Liver (tissue), 9 donors: ENCODE measurements around the gene WBP1. TPM values are rescaled to one million over a fixed set of nuclear protein-coding genes. Genes with fewer than 3 reads are reported as not detected.

ENCODE experiments used
- DNase-seq: peaks from one replicate; pipeline ENCODE4 v3.0.0-alpha.2; 2017; ENCODE audit warnings: low spot score
- H3K27ac ChIP-seq, 2 donors: one replicate each; pipeline ENCODE4 v1.7.0; 2013; ENCODE audit warnings: inconsistent platforms in 2 of 2, low read length in 2 of 2, control low read depth in 1 of 2, low read depth in 1 of 2, mild to moderate bottlenecking in 1 of 2
- H3K27me3 ChIP-seq, 4 donors: one replicate each; pipeline versions ENCODE4 v1.6.1 to v1.7.0; 2013; ENCODE audit warnings: low read length in 3 of 4, inconsistent platforms in 1 of 4, mild to moderate bottlenecking in 1 of 4, moderate library complexity in 1 of 4; ENCODE audit not compliant: control insufficient read depth in 4 of 4, insufficient read depth in 4 of 4
- H3K36me3 ChIP-seq, 4 donors: one replicate each; pipeline versions ENCODE4 v1.6.1 to v1.7.0; 2013; ENCODE audit warnings: low read length in 3 of 4, mild to moderate bottlenecking in 3 of 4, low read depth in 1 of 4, moderate library complexity in 1 of 4; ENCODE audit not compliant: control insufficient read depth in 4 of 4, insufficient read depth in 3 of 4
- H3K4me1 ChIP-seq, 4 donors: one replicate each; pipeline versions ENCODE4 v1.6.1 to v1.7.0; 2013; ENCODE audit warnings: low read length in 3 of 4, mild to moderate bottlenecking in 3 of 4, moderate library complexity in 1 of 4; ENCODE audit not compliant: control insufficient read depth in 4 of 4, insufficient read depth in 4 of 4
- H3K4me3 ChIP-seq, 3 donors: one replicate each; pipeline versions ENCODE4 v1.6.1 to v1.7.0; 2013; ENCODE audit warnings: low read length in 3 of 3, control low read depth in 1 of 3, low read depth in 1 of 3, mild to moderate bottlenecking in 1 of 3
- H3K9ac ChIP-seq, 2 donors: one replicate each; pipeline ENCODE4 v1.7.0; 2013; ENCODE audit warnings: low read length in 2 of 2, mild to moderate bottlenecking in 2 of 2, moderate library complexity in 2 of 2, control low read depth in 1 of 2, low read depth in 1 of 2
- H3K9me3 ChIP-seq, 4 donors: one replicate each; pipeline versions ENCODE4 v1.6.1 to v1.7.0; 2013; ENCODE audit warnings: low read length in 3 of 4; ENCODE audit not compliant: control insufficient read depth in 4 of 4
- ATF3 ChIP-seq: IDR thresholded peaks from 2 replicates; pipeline ENCODE4 v1.6.1; 2016; ENCODE audit warnings: antibody characterized with exemption
- EGR1 ChIP-seq, 2 donors: IDR thresholded peaks; 2 replicates each; pipeline ENCODE4 v1.6.1; 2016 to 2018; ENCODE audit warnings: antibody characterized with exemption in 2 of 2, low read depth in 2 of 2
- FOXA1 ChIP-seq: IDR thresholded peaks from 2 replicates; pipeline ENCODE4 v1.6.1; 2016; ENCODE audit warnings: antibody characterized with exemption
- FOXA2 ChIP-seq: IDR thresholded peaks from 2 replicates; pipeline ENCODE4 v1.6.1; 2016; ENCODE audit warnings: antibody characterized with exemption
- GABPA ChIP-seq, 2 donors: IDR thresholded peaks in 1 of 2; conservative IDR thresholded peaks in 1 of 2; 2 replicates each; pipeline ENCODE4 v1.6.1; 2016; ENCODE audit warnings: antibody characterized with exemption in 2 of 2, mild to moderate bottlenecking in 1 of 2, moderate library complexity in 1 of 2
- HNF4A ChIP-seq, 2 donors: conservative IDR thresholded peaks; 2 replicates each; pipeline ENCODE4 v1.6.1; 2016; ENCODE audit warnings: antibody characterized with exemption in 2 of 2, mild to moderate bottlenecking in 2 of 2
- HNF4G ChIP-seq: IDR thresholded peaks from 2 replicates; pipeline ENCODE4 v1.6.1; 2016; ENCODE audit warnings: antibody characterized with exemption
- JUND ChIP-seq, 2 donors: IDR thresholded peaks; 2 replicates each; pipeline ENCODE4 v1.6.1; 2016; ENCODE audit warnings: antibody characterized with exemption in 2 of 2
- MAX ChIP-seq: IDR thresholded peaks from 2 replicates; pipeline ENCODE4 v1.6.1; 2016; ENCODE audit warnings: antibody characterized with exemption
- NR2F2 ChIP-seq: IDR thresholded peaks from 2 replicates; pipeline ENCODE4 v1.6.1; 2016; ENCODE audit warnings: antibody characterized with exemption
- RAD21 ChIP-seq, 2 donors: IDR thresholded peaks; 2 replicates each; pipeline ENCODE4 v1.6.1; 2016; ENCODE audit warnings: antibody characterized with exemption in 2 of 2, mild to moderate bottlenecking in 2 of 2
- REST ChIP-seq: IDR thresholded peaks from 2 replicates; pipeline ENCODE4 v1.6.1; 2016; ENCODE audit warnings: antibody characterized with exemption, mild to moderate bottlenecking
- RXRA ChIP-seq, 2 donors: IDR thresholded peaks; 2 replicates each; pipeline ENCODE4 v1.6.1; 2017 to 2018; ENCODE audit warnings: antibody characterized with exemption in 2 of 2, mild to moderate bottlenecking in 1 of 2
- SP1 ChIP-seq: IDR thresholded peaks from 2 replicates; pipeline ENCODE4 v1.6.1; 2018; ENCODE audit warnings: antibody characterized with exemption, mild to moderate bottlenecking
- TAF1 ChIP-seq: conservative IDR thresholded peaks from 2 replicates; pipeline ENCODE4 v1.6.1; 2016; ENCODE audit warnings: antibody characterized with exemption, mild to moderate bottlenecking
- YY1 ChIP-seq: IDR thresholded peaks from 2 replicates; pipeline ENCODE4 v1.6.1; 2016; ENCODE audit warnings: antibody characterized with exemption, mild to moderate bottlenecking
- ZBTB33 ChIP-seq: IDR thresholded peaks from 2 replicates; pipeline ENCODE4 v1.6.1; 2016; ENCODE audit warnings: antibody characterized with exemption
- WGBS: extraction: QIAGEN DNeasy Blood & Tissue Kit; methylation state at CpG from one replicate; pipeline ENCODE4 v1.1.7; 2013; 5-methylcytosine and 5-hydroxymethylcytosine counted together
- polyA plus RNA-seq, 2 donors: library from polyadenylated mRNA; stranded (reverse) in 1 of 2; unstranded in 1 of 2; fragments of 200-250 nt in 1 of 2; fragments of >200 nt in 1 of 2; fragmentation: Nextera tagmentation in 1 of 2; extraction: Ambion mirVana in 1 of 2; gene quantifications; one replicate each; pipeline versions ENCODE4 v1.2.1 to v1.2.3, GENCODE V29; 2013 to 2015
- total RNA-seq, 2 donors: library from RNA; depleted of rRNA; stranded (reverse); fragments of >200 nt; gene quantifications; one replicate each; pipeline ENCODE4 v1.2.3, GENCODE V29; 2014
- TF ChIP-seq, protein P1 (sequence below): fragments of 150-350 bp; IDR thresholded peaks from 2 replicates; pipeline ENCODE4 v1.5.1; 2017; ENCODE audit warnings: improper control_type of control experiment, low read depth, low read length; ENCODE audit not compliant: missing input control
- donor health status: healthy.
- donor health status: healthy.
- donor health status: healthy.
- donor health status: healthy.
- donor health status: healthy.

Gene WBP1
- total and polyA plus RNA-seq, 4 donors = 19.2 to 45.0 (median 24.9) TPM

DNA sequence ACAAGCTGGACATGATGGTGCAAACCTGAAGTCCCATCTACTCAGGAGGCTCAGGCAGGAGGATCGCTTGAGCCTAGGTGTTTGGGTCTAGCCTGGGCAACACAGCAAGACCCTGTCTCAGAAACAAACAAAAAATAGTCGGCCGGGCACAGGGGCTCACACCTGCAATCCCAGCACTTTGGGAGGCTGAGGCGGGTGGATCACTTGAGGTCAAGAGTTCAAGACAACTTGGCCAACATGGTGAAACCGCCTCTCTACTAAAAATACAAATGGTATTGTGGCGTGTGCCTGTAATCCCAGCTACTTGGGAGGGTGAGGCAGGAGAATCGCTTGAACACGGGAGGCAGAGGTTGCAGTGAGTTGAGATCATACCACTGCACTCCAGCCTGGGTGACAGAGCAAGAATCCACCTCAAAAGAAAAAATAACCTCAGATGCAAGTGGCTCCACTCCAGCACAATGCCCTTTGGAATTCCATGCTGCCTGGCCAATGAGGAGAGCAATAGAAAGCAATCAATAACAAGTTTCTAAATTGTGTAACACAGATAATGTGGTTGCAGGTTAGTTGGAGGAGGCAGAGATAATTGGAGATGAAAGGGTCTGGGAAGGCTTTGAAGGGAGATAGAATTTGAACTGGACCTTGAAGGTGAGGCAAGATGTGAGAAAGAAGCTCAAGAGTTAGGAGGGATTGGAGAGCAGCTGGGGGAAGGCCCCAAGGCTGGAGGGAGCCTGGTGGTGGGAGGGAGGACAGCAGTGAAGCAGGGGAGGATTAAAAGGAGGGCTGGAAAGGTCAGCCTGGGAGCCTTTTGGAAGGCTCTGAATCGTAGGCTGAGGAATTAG, 30.6 kb downstream of the WBP1 start:
- WGBS = 45% methylated on average over 9 of the region's 9 CpGs
- peaks cover 39 to 72% (median 67%) of the 10 kb centered on the region in 4 donors for H3K4me1 ChIP-seq
- peak overlapping the region in 2 of 3 donors; percentile 9 to 25 for H3K4me3 ChIP-seq
- no peak overlapping the region for H3K9ac ChIP-seq
- DNase-seq = no peak
- TF ChIP-seq TAF1 (no peak), HNF4G (peak; percentile 78), HNF4A (conservative IDR thresholded peaks at IDR 0.05) (peak; percentile 91 to 95), RXRA (IDR thresholded peaks at IDR 0.05) (peak; percentile 91 to 96), ATF3 (peak; percentile 45), ZBTB33 (peak; percentile 75), RAD21 (IDR thresholded peaks at IDR 0.05) (peak; percentile 46 to 51), YY1 (peak; percentile 66), FOXA1 (no peak), JUND (IDR thresholded peaks at IDR 0.05) (peak in 1 of 2 donors; percentile 88), NR2F2 (peak; percentile 58), GABPA (IDR thresholded peaks at IDR 0.05 in 1 of 2, conservative IDR thresholded peaks at IDR 0.05 in 1 of 2) (peak in 1 of 2 donors; percentile 70), SP1 (peak; percentile 86), EGR1 (IDR thresholded peaks at IDR 0.05; ENCODE audit: low read depth in 2 of 2) (no peak), MAX (peak; percentile 51), FOXA2 (peak; percentile 25), REST (no peak)
- TF ChIP-seq, protein P1, sequence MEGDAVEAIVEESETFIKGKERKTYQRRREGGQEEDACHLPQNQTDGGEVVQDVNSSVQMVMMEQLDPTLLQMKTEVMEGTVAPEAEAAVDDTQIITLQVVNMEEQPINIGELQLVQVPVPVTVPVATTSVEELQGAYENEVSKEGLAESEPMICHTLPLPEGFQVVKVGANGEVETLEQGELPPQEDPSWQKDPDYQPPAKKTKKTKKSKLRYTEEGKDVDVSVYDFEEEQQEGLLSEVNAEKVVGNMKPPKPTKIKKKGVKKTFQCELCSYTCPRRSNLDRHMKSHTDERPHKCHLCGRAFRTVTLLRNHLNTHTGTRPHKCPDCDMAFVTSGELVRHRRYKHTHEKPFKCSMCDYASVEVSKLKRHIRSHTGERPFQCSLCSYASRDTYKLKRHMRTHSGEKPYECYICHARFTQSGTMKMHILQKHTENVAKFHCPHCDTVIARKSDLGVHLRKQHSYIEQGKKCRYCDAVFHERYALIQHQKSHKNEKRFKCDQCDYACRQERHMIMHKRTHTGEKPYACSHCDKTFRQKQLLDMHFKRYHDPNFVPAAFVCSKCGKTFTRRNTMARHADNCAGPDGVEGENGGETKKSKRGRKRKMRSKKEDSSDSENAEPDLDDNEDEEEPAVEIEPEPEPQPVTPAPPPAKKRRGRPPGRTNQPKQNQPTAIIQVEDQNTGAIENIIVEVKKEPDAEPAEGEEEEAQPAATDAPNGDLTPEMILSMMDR = peak; percentile 13
- H3K27me3 ChIP-seq = no peaks in the 10 kb centered on the region
- H3K9me3 ChIP-seq = no peaks in the 10 kb centered on the region
- peaks cover 9 to 16% (median 12%) of the 10 kb centered on the region in 4 donors for H3K36me3 ChIP-seq
- H3K27ac ChIP-seq = peak overlapping the region; percentile 38 to 50
